Measurements from ENCODE around the gene RIOK1. TPM values are rescaled to one million over a fixed set of nuclear protein-coding genes. Genes with fewer than 3 reads are reported as not detected.

Gene RIOK1
- total and polyA plus RNA-seq, 11 donors, result 7.0 to 14.4 (median 9.7) TPM

DNA sequence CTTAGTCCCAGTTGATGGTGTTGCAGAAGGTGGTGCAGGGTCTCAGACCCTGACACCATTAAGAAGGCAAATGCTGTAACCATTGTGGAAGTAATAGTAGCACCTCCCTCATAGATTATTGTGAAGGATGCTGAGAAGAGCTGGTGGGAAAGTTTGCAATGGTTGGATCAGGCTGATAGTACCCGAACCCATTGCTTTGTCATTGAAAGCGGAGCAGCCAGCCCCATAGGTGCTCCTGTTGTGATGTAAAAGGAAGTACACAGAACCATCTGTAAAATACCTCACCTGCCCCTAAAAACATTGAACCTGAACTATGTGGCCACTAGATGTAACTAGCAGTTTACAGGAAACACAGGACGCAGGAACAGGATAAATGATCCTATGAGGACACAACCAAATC is 31.5 kb downstream of the RIOK1 start:
- Histone ChIP-seq H3K36me3 (peaks cover 0 to 42% (median 26%) of the 10 kb centered on the region in 9 donors), H3K27me3 (no peaks in the 10 kb centered on the region), H3K27ac (no peak overlapping the region), H3K4me1 (no peaks in the 10 kb centered on the region), H3K4me3 (no peak overlapping the region), H3K9me3 (no peaks in the 10 kb centered on the region)
- ATAC-seq, result no peak
- 94 to 98% (median 95%) methylated on average over 3 of the region's 3 CpGs for WGBS, 4 donors
- no peak for DNase-seq
- intact Hi-C loops (cut with DNase I), result loop anchor here in 7 of 10 donors (5.0 to 10.0 kb wide), 5 partner anchors 134 to 194 kb away; no protein-coding TSS in a partner anchor
- TF ChIP-seq POLR2A (IDR thresholded peaks at IDR 0.05), result no peak
- TF ChIP-seq, protein P1, sequence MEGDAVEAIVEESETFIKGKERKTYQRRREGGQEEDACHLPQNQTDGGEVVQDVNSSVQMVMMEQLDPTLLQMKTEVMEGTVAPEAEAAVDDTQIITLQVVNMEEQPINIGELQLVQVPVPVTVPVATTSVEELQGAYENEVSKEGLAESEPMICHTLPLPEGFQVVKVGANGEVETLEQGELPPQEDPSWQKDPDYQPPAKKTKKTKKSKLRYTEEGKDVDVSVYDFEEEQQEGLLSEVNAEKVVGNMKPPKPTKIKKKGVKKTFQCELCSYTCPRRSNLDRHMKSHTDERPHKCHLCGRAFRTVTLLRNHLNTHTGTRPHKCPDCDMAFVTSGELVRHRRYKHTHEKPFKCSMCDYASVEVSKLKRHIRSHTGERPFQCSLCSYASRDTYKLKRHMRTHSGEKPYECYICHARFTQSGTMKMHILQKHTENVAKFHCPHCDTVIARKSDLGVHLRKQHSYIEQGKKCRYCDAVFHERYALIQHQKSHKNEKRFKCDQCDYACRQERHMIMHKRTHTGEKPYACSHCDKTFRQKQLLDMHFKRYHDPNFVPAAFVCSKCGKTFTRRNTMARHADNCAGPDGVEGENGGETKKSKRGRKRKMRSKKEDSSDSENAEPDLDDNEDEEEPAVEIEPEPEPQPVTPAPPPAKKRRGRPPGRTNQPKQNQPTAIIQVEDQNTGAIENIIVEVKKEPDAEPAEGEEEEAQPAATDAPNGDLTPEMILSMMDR (IDR thresholded peaks at IDR 0.05), result no peak

DNA sequence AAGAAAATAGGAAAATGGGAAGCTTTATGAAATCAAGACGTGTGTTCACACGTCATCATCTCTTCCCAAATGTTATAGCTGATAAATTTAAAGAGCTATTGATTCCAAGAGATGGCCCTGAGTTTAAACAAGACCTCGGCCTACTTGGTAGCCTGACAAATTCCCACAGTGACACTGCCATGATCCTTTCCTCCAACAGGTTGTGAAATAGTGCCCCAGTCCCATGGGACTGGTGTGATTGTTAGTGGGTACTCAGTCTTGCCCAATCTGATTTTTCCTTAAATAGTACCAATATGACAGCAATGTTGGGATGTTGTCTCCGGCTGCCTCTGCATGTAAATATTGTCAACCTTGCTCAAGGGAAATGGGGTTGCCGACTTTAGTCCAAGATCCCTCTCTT is 34.5 kb downstream of the RIOK1 start:
- WGBS, 4 donors, result 76 to 89% (median 83%) methylated on average over 5 of the region's 5 CpGs
- H3K9me3 ChIP-seq, result no peaks in the 10 kb centered on the region
- H3K27ac ChIP-seq, result no peak overlapping the region
- TF ChIP-seq, protein P1 (IDR thresholded peaks at IDR 0.05), result no peak
- TF ChIP-seq POLR2A (IDR thresholded peaks at IDR 0.05), result no peak
- H3K27me3 ChIP-seq, result no peaks in the 10 kb centered on the region
- DNase-seq (no peak), ATAC-seq (no peak)
- H3K4me1 ChIP-seq, result no peaks in the 10 kb centered on the region
- intact Hi-C loops (cut with DNase I), result loop anchor here in 7 of 10 donors (2.0 to 10.0 kb wide), 6 partner anchors 119 to 191 kb away; no protein-coding TSS in a partner anchor
- H3K4me3 ChIP-seq, result no peak overlapping the region
- peaks cover 0 to 12% (median 0%) of the 10 kb centered on the region in 9 donors for H3K36me3 ChIP-seq

DNA sequence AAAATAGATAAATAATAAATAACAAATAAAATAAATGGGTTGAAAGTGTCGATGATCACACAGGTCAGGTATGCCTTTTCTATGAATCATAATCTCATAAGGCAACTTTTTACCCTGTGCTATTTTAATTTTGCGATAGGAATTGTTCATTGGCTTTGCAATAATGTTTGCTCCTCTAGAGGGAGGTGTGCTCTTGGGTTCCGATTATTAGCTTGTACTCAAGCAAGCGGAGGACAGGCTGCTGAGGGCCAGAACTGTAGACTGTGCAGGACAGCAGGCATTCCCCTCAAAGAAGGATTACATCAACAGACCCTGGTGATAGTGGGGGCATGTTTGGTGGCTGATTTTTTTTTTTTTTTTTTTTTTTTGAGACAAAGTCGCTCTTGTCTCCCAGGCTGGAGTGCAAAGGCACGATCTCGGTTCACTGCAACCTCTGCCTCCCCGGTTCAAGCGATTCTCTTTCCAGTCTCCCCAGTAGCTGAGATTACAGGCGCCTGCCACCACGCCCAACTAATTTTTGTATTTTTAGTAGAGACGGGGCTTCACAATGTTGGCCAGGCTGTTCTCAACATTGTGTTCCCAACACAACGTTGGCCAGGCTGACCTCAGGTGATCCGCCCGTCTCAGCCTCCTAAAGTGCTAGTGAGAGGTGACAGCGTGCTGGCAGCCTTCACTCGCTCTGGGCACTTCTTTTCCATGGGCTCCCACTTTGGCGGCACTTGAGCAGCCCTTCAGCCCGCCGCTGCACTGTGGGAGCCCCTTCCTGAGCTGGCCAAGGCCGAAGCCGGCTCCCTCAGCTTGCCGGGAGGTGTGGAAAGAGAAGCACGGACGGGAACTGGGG is 35.6 kb downstream of the RIOK1 start:
- no peak overlapping the region for H3K4me3 ChIP-seq
- peaks cover 0 to 5% (median 0%) of the 10 kb centered on the region in 9 donors for H3K36me3 ChIP-seq
- H3K27ac ChIP-seq, result peak overlapping the region in 6 of 12 donors; percentile 7 to 70 (median 44)
- H3K27me3 ChIP-seq, result no peaks in the 10 kb centered on the region
- WGBS, 4 donors, result 57 to 70% (median 63%) methylated on average over 24 to 25 of the region's 25 CpGs
- TF ChIP-seq, protein P1 (IDR thresholded peaks at IDR 0.05), result peak; percentile 25 to 63 (median 52)
- TF ChIP-seq POLR2A (IDR thresholded peaks at IDR 0.05), result no peak
- H3K9me3 ChIP-seq, result no peaks in the 10 kb centered on the region
- peak; percentile 83 to 93 (median 92) for ATAC-seq
- H3K4me1 ChIP-seq, result no peaks in the 10 kb centered on the region
- intact Hi-C loops (cut with DNase I), result loop anchor here in 9 of 10 donors (2.0 to 10.0 kb wide), 10 partner anchors 42 to 192 kb away; partner anchors contain the start of gene DSP (in 5 of the 9)
- DNase-seq, result peak in 4 of 5 donors; percentile 18 to 88 (median 77)

DNA sequence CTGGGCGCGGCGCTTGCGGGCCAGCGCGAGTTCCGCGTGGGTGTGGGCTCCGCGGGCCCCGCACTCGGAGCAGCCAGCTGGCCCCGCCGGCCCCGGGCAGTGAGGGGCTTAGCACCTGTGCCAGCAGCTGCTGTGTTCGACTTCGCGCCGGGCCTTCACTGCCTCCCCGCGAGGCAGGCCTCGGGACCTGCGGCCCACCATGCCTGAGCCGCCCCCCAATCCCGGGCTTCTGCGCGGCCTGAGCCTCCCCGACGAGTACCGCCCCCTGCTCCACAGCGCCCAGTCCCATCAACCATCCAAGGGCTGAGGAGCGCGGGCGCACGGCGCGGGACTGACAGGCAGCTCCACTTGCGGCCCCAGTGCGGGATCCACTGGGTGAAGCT is 36.2 kb downstream of the RIOK1 start:
- Histone ChIP-seq H3K27ac (peak overlapping the region in 6 of 12 donors; percentile 7 to 70 (median 44)), H3K4me1 (no peaks in the 10 kb centered on the region), H3K27me3 (no peaks in the 10 kb centered on the region), H3K9me3 (no peaks in the 10 kb centered on the region), H3K36me3 (peaks cover 0 to 2% (median 0%) of the 10 kb centered on the region in 9 donors), H3K4me3 (no peak overlapping the region)
- peak in 1 of 4 donors; percentile 8 for ATAC-seq
- peak in 1 of 5 donors; percentile 33 for DNase-seq
- 97 to 98% (median 98%) methylated on average over 38 to 39 of the region's 39 CpGs for WGBS, 4 donors
- intact Hi-C loops (cut with DNase I), result loop anchor here in 9 of 10 donors (2.0 to 10.0 kb wide), 9 partner anchors 42 to 192 kb away; partner anchors contain the start of gene DSP (in 5 of the 9)
- no peak for TF ChIP-seq POLR2A (IDR thresholded peaks at IDR 0.05)
- TF ChIP-seq, protein P1 (IDR thresholded peaks at IDR 0.05), result no peak

All from heart left ventricle (tissue), 16 donors.